GM23248 (cell line): Measurements from ENCODE around the gene RELN. TPM values are rescaled to one million over a fixed set of nuclear protein-coding genes. Genes with fewer than 3 reads are reported as not detected.

Experiments
- DNase-seq: peaks from one replicate; pipeline ENCODE4 v3.0.0-alpha.2; 2015
- H2AFZ ChIP-seq: fragments of 200-600 bp; sonication (generic); 2 replicates; pipeline ENCODE4 v1.6.1; 2016; ENCODE audit warnings: antibody characterized with exemption
- H3F3A ChIP-seq: fragments of 200-600 bp; sonication (generic); 2 replicates; pipeline ENCODE4 v1.6.1; 2016; ENCODE audit warnings: mild to moderate bottlenecking, antibody characterized with exemption, mixed run types; ENCODE audit not compliant: insufficient read depth
- H3K27ac ChIP-seq: fragments of 200-600 bp; sonication (generic); 2 replicates; pipeline ENCODE4 v1.5.1; 2016; ENCODE audit warnings: mild to moderate bottlenecking
- H3K27me3 ChIP-seq: fragments of 200-600 bp; sonication (generic); replicated peaks from 2 replicates; pipeline ENCODE4 v1.6.1; 2016; ENCODE audit warnings: mild to moderate bottlenecking; ENCODE audit not compliant: insufficient read depth
- H3K36me3 ChIP-seq: fragments of 200-600 bp; sonication (generic); 2 replicates; pipeline ENCODE4 v1.6.1; 2016; ENCODE audit warnings: low read depth, mild to moderate bottlenecking
- H3K4me1 ChIP-seq: fragments of 200-600 bp; sonication (generic); 2 replicates; pipeline ENCODE4 v1.6.1; 2016; ENCODE audit warnings: mild to moderate bottlenecking; ENCODE audit not compliant: insufficient read depth
- H3K4me2 ChIP-seq: fragments of 200-600 bp; sonication (generic); one replicate; pipeline ENCODE4 v1.6.1; 2016; ENCODE audit warnings: mild to moderate bottlenecking; ENCODE audit not compliant: unreplicated experiment
- H3K4me3 ChIP-seq: fragments of 200-600 bp; sonication (generic); 2 replicates; pipeline ENCODE4 v1.5.1; 2016; ENCODE audit warnings: mild to moderate bottlenecking
- H3K79me2 ChIP-seq: fragments of 200-600 bp; sonication (generic); 2 replicates; pipeline ENCODE4 v1.6.1; 2016; ENCODE audit warnings: mild to moderate bottlenecking; ENCODE audit not compliant: insufficient read depth
- H3K9ac ChIP-seq: fragments of 200-600 bp; sonication (generic); 2 replicates; pipeline ENCODE4 v1.6.1; 2016; ENCODE audit warnings: mild to moderate bottlenecking
- H3K9me2 ChIP-seq: fragments of 200-600 bp; sonication (generic); 2 replicates; pipeline ENCODE4 v1.6.1; 2016; ENCODE audit warnings: mixed run types, mild to moderate bottlenecking, moderate library complexity; ENCODE audit not compliant: insufficient read depth
- H3K9me3 ChIP-seq: fragments of 200-600 bp; sonication (generic); one replicate; pipeline ENCODE4 v1.6.1; 2017; ENCODE audit warnings: low read depth
- H4K20me1 ChIP-seq: fragments of 200-600 bp; sonication (generic); 2 replicates; pipeline ENCODE4 v1.6.0; 2016; ENCODE audit not compliant: insufficient read depth
- EZH2 ChIP-seq: fragments of 200-600 bp; sonication (generic); IDR thresholded peaks from 2 replicates; pipeline ENCODE4 v1.6.1; 2018; ENCODE audit warnings: antibody characterized with exemption, mild to moderate bottlenecking; ENCODE audit not compliant: insufficient read depth, poor library complexity, severe bottlenecking
- EZH2phosphoT487 ChIP-seq: fragments of 200-600 bp; sonication (generic); IDR thresholded peaks from 2 replicates; pipeline ENCODE4 v1.6.1; 2018; ENCODE audit warnings: antibody characterized with exemption, moderate library complexity, mild to moderate bottlenecking, low read depth; ENCODE audit not compliant: insufficient read depth
- WGBS, 2 experiments: methylation state at CpG; one replicate each; pipeline ENCODE4 v1.1.6; 2015 to 2017; ENCODE audit warnings: low lambda C conversion rate in 2 of 2, low coverage in 1 of 2; ENCODE audit errors: missing lambda C conversion rate in 2 of 2; 5-methylcytosine and 5-hydroxymethylcytosine counted together
- in situ Hi-C: fragments of 300-500 bp; cut with MboI; formaldehyde crosslinking; loops from 2 replicates; pipeline ENCODE4 v1.15.0; 2020
- polyA plus RNA-seq: library from polyadenylated mRNA; unstranded; fragments of >200 nt; fragmentation: Nextera tagmentation; extraction: Ambion mirVana; gene quantifications from 2 replicates; pipeline ENCODE4 v1.2.1, GENCODE V29; 2016
- total RNA-seq: library from RNA; depleted of rRNA; stranded (reverse); fragments of >200 nt; shearing (Covaris generic); gene quantifications from 2 replicates; pipeline ENCODE4 v1.2.3, GENCODE V29; 2014

The RELN gene
- total and polyA plus RNA-seq, 2 experiments from 2014 or later = 0.76 to 0.97 TPM

DNA sequence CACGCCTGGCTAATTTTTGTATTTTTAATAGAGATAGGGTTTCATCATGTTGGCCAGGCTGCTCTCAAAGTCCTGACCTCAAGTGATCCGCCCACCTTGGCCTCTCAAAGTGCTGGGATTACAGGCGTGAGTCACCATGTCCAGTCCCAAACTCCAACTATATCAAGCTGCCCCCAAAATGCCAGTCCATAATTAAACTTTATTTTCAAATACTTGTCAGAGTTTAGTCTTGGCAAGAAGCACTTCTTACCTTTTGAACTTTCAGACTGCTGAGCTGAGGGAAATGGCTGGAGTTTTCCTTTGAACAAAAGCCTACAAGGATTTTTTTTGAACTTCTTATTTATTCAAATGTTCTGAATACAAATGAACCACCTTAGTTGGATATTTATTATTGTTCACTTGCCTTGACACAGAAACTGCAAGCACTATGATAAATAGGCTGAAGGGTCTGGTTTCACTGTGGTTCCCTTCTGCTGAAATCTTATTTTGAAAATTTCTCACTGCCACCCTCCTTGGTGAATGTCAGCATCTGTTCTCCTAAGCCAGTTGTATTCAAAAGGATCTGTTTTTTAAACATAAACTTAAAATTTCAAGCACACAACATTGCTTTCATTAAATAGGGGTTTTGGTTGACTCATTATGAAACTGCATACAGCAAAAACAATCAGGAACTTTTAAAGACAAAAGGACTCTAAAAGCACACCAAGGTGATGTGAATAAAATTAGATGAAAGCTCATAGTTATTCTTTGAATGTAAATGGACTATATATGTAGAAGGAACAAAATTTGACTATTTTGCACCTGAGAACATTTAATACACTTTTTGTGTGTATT, 441.8 kb downstream of the RELN start:
- Histone ChIP-seq H3F3A (no peaks in the 10 kb centered on the region), H3K9ac (no peak overlapping the region), H3K4me2 (no peak overlapping the region), H3K9me2 (no peaks in the 10 kb centered on the region), H4K20me1 (no peaks in the 10 kb centered on the region), H3K27ac (no peak overlapping the region), H2AFZ (no peak overlapping the region), H3K4me1 (no peaks in the 10 kb centered on the region), H3K79me2 (no peaks in the 10 kb centered on the region), H3K27me3 (no peaks in the 10 kb centered on the region), H3K36me3 (no peaks in the 10 kb centered on the region), H3K4me3 (no peak overlapping the region), H3K9me3 (no peaks in the 10 kb centered on the region)
- no peak for DNase-seq
- in situ Hi-C loops = no loop called here
- no peak for TF ChIP-seq EZH2
- TF ChIP-seq EZH2phosphoT487 = no peak
- 69 to 73% methylated on average over 3 of the region's 3 CpGs for WGBS, 2 experiments

DNA sequence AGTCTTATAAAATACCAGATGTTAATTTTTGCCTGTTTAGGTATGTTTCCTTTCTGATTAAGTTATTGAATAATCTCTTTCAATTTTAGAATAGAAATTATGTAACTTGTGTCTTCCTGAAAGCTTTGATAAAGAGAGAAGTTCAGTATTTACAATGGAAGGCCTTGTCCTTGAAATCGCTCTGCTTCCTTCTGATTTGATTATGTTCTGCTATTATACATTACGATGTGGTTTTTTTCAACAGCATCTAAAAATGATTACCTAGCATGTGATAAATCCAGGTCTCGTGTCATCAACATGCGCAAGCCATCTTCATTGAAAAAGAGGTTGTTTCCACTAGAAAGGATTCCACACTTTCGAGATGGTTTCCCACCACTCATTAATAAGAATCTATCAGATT, 447.0 kb downstream of the RELN start:
- H3K4me1 ChIP-seq = no peaks in the 10 kb centered on the region
- no peak for DNase-seq
- no peak overlapping the region for H3K4me3 ChIP-seq
- H3K27ac ChIP-seq = no peak overlapping the region
- H3F3A ChIP-seq = no peaks in the 10 kb centered on the region
- H3K79me2 ChIP-seq = no peaks in the 10 kb centered on the region
- no peaks in the 10 kb centered on the region for H3K9me3 ChIP-seq
- no peaks in the 10 kb centered on the region for H3K27me3 ChIP-seq
- H4K20me1 ChIP-seq = no peaks in the 10 kb centered on the region
- H3K36me3 ChIP-seq = no peaks in the 10 kb centered on the region
- TF ChIP-seq EZH2 (no peak), EZH2phosphoT487 (no peak)
- no peak overlapping the region for H2AFZ ChIP-seq
- in situ Hi-C loops = no loop called here
- WGBS, 2 experiments = 84% methylated on average over 5 of the region's 5 CpGs
- H3K9me2 ChIP-seq = no peaks in the 10 kb centered on the region
- no peak overlapping the region for H3K4me2 ChIP-seq
- H3K9ac ChIP-seq = no peak overlapping the region

DNA sequence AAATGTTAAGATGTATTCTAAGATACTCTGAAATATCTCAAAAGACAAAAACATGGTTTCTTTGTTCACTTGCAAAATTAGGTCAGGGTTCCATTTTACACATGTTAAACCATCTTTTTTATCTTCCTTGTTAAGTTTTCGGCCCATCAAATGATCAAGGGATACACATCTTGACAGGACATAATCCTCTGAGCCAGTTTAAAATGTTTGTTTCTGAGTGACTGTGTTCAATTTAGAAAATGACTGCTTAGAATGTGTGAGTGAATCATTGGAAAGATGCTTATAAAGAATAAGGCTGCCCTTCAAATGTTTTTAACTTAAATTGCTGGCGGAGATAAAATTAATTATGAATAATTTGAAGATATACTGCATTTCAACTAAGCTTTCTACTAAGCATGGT, 447.5 kb downstream of the RELN start:
- no peaks in the 10 kb centered on the region for H4K20me1 ChIP-seq
- WGBS, 2 experiments = 44 to 47% methylated on average over 2 of the region's 2 CpGs

DNA sequence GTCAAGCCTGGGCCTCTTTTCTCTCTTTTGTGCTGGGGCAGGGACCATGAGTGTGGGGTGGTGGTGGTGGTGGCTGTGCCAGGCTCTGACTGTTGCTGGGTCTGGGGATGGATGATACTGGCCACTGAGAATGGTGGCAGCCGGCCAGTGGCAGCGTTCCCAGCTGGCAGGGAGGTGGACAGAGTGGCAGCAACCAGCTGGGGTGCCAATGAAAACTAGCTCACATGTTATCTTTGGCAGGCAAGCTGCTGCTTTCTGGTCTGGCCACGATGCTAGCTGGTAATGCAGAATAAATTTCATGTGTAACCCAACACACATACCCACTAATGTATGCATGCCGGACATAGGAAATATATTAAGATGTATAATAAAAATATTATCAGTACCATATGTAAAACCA, 448.4 kb downstream of the RELN start:
- DNase-seq = peak; percentile 3
- TF ChIP-seq EZH2 = no peak
- no peak for TF ChIP-seq EZH2phosphoT487
- no peak overlapping the region for H3K4me2 ChIP-seq

More for the DNA sequence above, 447.5 kb downstream of the RELN start:
- no peaks in the 10 kb centered on the region; the same call in 1 of the 2 replicates for H3K27me3 ChIP-seq
- H3K4me3 ChIP-seq = no peak overlapping the region
- H3K27ac ChIP-seq = no peak overlapping the region
- in situ Hi-C loops = no loop called here
- no peak overlapping the region for H3K9ac ChIP-seq
- H3K36me3 ChIP-seq = no peaks in the 10 kb centered on the region
- no peak overlapping the region for H3K4me2 ChIP-seq
- H3K4me1 ChIP-seq = no peaks in the 10 kb centered on the region
- no peak overlapping the region for H2AFZ ChIP-seq
- no peak for TF ChIP-seq EZH2phosphoT487
- no peak for TF ChIP-seq EZH2
- no peak for DNase-seq
- H3K9me2 ChIP-seq = no peaks in the 10 kb centered on the region
- no peaks in the 10 kb centered on the region for H3K79me2 ChIP-seq
- H3K9me3 ChIP-seq = no peaks in the 10 kb centered on the region
- no peaks in the 10 kb centered on the region for H3F3A ChIP-seq

More for the DNA sequence above, 448.4 kb downstream of the RELN start:
- H4K20me1 ChIP-seq = no peaks in the 10 kb centered on the region
- H3K27ac ChIP-seq = no peak overlapping the region
- no peaks in the 10 kb centered on the region for H3K9me2 ChIP-seq
- no peak overlapping the region for H3K9ac ChIP-seq
- no peaks in the 10 kb centered on the region; the same call in 1 of the 2 replicates for H3K27me3 ChIP-seq
- no peaks in the 10 kb centered on the region for H3K9me3 ChIP-seq
- no peaks in the 10 kb centered on the region for H3F3A ChIP-seq
- 34 to 46% methylated on average over 4 of the region's 4 CpGs for WGBS, 2 experiments
- no peaks in the 10 kb centered on the region for H3K79me2 ChIP-seq
- no peak overlapping the region for H3K4me3 ChIP-seq
- H2AFZ ChIP-seq = no peak overlapping the region
- H3K4me1 ChIP-seq = no peaks in the 10 kb centered on the region
- in situ Hi-C loops = no loop called here
- H3K36me3 ChIP-seq = no peaks in the 10 kb centered on the region
